OCI-LY1 (cell line): ENCODE results near the gene IRS2.

ENCODE experiments used
- H2AFZ ChIP-seq: fragments of 200-600 bp; sonication (generic), shearing (Covaris generic); 2 replicates; pipeline ENCODE4 v1.6.0; 2014; ENCODE audit warnings: antibody characterized with exemption, mild to moderate bottlenecking, low read length
- H3F3A ChIP-seq: fragments of 200-600 bp; sonication (generic), shearing (Covaris generic); 2 replicates; pipeline ENCODE4 v1.6.0; 2014; ENCODE audit warnings: mild to moderate bottlenecking, antibody characterized with exemption, low read length, moderate library complexity; ENCODE audit not compliant: insufficient read depth
- H3K27ac ChIP-seq: fragments of 200-600 bp; sonication (generic); 2 replicates; pipeline ENCODE4 v1.5.1; 2014; ENCODE audit warnings: low read length, mixed run types, mild to moderate bottlenecking, low read depth; ENCODE audit not compliant: poor library complexity, severe bottlenecking
- H3K27me3 ChIP-seq: fragments of 200-600 bp; sonication (generic); 2 replicates; pipeline ENCODE4 v1.6.0; 2014; ENCODE audit warnings: antibody characterized with exemption, mild to moderate bottlenecking, low read length, moderate library complexity; ENCODE audit not compliant: insufficient read depth
- H3K36me3 ChIP-seq: fragments of 200-600 bp; sonication (generic); 2 replicates; pipeline ENCODE4 v1.6.1; 2014; ENCODE audit warnings: mild to moderate bottlenecking, antibody characterized with exemption, low read length, moderate library complexity, mixed read lengths; ENCODE audit not compliant: insufficient read depth
- H3K4me1 ChIP-seq: fragments of 200-600 bp; sonication (generic); 2 replicates; pipeline ENCODE4 v1.5.1; 2014; ENCODE audit warnings: mild to moderate bottlenecking, low read length, moderate library complexity; ENCODE audit not compliant: insufficient read depth, severe bottlenecking
- H3K4me2 ChIP-seq: fragments of 200-600 bp; sonication (generic), shearing (Covaris generic); 2 replicates; pipeline ENCODE4 v1.6.1; 2014; ENCODE audit warnings: low read length
- H3K4me3 ChIP-seq: fragments of 200-600 bp; sonication (generic); 2 replicates; pipeline ENCODE4 v1.5.1; 2014; ENCODE audit warnings: low read length, low read depth, mild to moderate bottlenecking, mixed read lengths; ENCODE audit not compliant: poor library complexity, severe bottlenecking
- H3K79me2 ChIP-seq: fragments of 200-600 bp; shearing (Covaris generic); 2 replicates; pipeline ENCODE4 v1.6.1; 2016; ENCODE audit warnings: mixed run types, low read length, mixed read lengths; ENCODE audit not compliant: insufficient read depth
- H3K9ac ChIP-seq: fragments of 200-600 bp; sonication (generic), shearing (Covaris generic); 2 replicates; pipeline ENCODE4 v1.6.1; 2014; ENCODE audit warnings: mild to moderate bottlenecking, low read length, mixed read lengths
- H3K9me2 ChIP-seq: fragments of 200-600 bp; sonication (generic), shearing (Covaris generic); 2 replicates; pipeline ENCODE4 v1.6.1; 2014; ENCODE audit warnings: low read depth, mild to moderate bottlenecking, low read length, mixed read lengths
- H3K9me3 ChIP-seq: fragments of 200-600 bp; shearing (Covaris generic); 2 replicates; pipeline ENCODE4 v1.6.1; 2014; ENCODE audit warnings: low read length, mixed read lengths
- H4K20me1 ChIP-seq: fragments of 200-600 bp; sonication (generic), shearing (Covaris generic); 2 replicates; pipeline ENCODE4 v1.6.0; 2016; ENCODE audit warnings: mild to moderate bottlenecking, low read length; ENCODE audit not compliant: insufficient read depth
- EZH2 ChIP-seq: fragments of 200-600 bp; sonication (generic), shearing (Covaris generic); IDR thresholded peaks from 2 replicates; pipeline ENCODE4 v1.8.0; 2017; ENCODE audit warnings: borderline replicate concordance, mixed run types, mild to moderate bottlenecking, antibody characterized with exemption, low read length, moderate library complexity, mixed read lengths
- TF ChIP-seq, protein P1 (sequence below): fragments of 200-600 bp; sonication (generic), shearing (Covaris generic); IDR thresholded peaks from 2 replicates; pipeline ENCODE4 v1.5.1; 2017; ENCODE audit warnings: mild to moderate bottlenecking, antibody characterized with exemption, low read length, moderate library complexity, mixed read lengths

The IRS2 gene

GRCh38 chr13:109745702-109746101 is 40.7 kb downstream of the IRS2 start:
- H3F3A ChIP-seq = no peaks in the 10 kb centered on the region
- no peak overlapping the region for H3K4me3 ChIP-seq
- no peak overlapping the region for H2AFZ ChIP-seq
- H3K27me3 ChIP-seq = peaks cover 5% of the 10 kb centered on the region; the same call in 1 of the 2 replicates
- H3K4me1 ChIP-seq = no peaks in the 10 kb centered on the region
- no peak overlapping the region for H3K4me2 ChIP-seq
- H3K79me2 ChIP-seq = no peaks in the 10 kb centered on the region
- no peak overlapping the region for H3K9ac ChIP-seq
- no peaks in the 10 kb centered on the region for H3K9me2 ChIP-seq
- no peak for TF ChIP-seq EZH2
- TF ChIP-seq, protein P1, sequence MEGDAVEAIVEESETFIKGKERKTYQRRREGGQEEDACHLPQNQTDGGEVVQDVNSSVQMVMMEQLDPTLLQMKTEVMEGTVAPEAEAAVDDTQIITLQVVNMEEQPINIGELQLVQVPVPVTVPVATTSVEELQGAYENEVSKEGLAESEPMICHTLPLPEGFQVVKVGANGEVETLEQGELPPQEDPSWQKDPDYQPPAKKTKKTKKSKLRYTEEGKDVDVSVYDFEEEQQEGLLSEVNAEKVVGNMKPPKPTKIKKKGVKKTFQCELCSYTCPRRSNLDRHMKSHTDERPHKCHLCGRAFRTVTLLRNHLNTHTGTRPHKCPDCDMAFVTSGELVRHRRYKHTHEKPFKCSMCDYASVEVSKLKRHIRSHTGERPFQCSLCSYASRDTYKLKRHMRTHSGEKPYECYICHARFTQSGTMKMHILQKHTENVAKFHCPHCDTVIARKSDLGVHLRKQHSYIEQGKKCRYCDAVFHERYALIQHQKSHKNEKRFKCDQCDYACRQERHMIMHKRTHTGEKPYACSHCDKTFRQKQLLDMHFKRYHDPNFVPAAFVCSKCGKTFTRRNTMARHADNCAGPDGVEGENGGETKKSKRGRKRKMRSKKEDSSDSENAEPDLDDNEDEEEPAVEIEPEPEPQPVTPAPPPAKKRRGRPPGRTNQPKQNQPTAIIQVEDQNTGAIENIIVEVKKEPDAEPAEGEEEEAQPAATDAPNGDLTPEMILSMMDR = no peak
- H3K9me3 ChIP-seq = no peaks in the 10 kb centered on the region
- no peaks in the 10 kb centered on the region for H3K36me3 ChIP-seq
- H3K27ac ChIP-seq = no peak overlapping the region
- no peaks in the 10 kb centered on the region for H4K20me1 ChIP-seq

- no peak overlapping the region for H3K27ac ChIP-seq
- TF ChIP-seq, protein P1 = no peak
- no peak for TF ChIP-seq EZH2
Measured at GRCh38 chr13:109745060-109745459, 41.3 kb downstream of the IRS2 start.

DNA sequence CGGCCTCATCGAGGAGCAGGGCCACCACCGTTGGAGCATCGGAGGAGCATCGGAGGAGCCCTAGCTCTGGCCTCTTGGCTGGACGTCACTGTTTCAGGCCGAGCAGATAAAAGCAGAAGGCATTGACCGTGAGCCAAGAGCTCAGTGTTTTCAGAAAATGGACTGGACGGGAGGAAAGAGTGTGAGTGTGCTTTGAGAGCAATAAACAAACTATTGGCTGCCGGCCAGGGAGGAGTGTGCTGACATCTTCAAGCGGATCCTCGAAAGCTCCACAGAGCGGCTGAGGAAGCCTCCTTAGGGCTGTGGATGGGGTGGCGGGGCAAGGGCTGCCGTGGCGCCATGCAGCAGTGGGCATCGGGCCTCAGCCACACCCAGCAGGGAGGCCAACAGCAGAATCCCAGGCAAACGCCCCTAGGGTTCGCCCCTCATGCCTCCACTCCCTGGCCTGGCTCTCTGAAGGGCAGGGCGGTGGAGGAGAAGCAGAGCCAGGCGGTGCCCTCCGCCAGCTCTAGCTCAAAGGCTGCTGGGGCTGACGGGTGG is 41.8 kb downstream of the IRS2 start:
- H3K79me2 ChIP-seq = no peaks in the 10 kb centered on the region
- H3F3A ChIP-seq = no peaks in the 10 kb centered on the region
- no peaks in the 10 kb centered on the region for H3K9me2 ChIP-seq
- H3K27me3 ChIP-seq = peaks cover 5% of the 10 kb centered on the region; the same call in 1 of the 2 replicates
- no peaks in the 10 kb centered on the region for H3K4me1 ChIP-seq
- H3K9me3 ChIP-seq = no peaks in the 10 kb centered on the region
- TF ChIP-seq EZH2 = no peak
- TF ChIP-seq, protein P1 = no peak
- H3K4me3 ChIP-seq = no peak overlapping the region
- H3K9ac ChIP-seq = no peak overlapping the region
- H4K20me1 ChIP-seq = no peaks in the 10 kb centered on the region
- H3K36me3 ChIP-seq = no peaks in the 10 kb centered on the region
- no peak overlapping the region for H2AFZ ChIP-seq
- no peak overlapping the region for H3K27ac ChIP-seq
- no peak overlapping the region for H3K4me2 ChIP-seq

More at GRCh38 chr13:109745060-109745459, 41.3 kb downstream of the IRS2 start:
- no peaks in the 10 kb centered on the region for H3K36me3 ChIP-seq
- H3K4me1 ChIP-seq = no peaks in the 10 kb centered on the region
- no peak overlapping the region for H3K9ac ChIP-seq
- H4K20me1 ChIP-seq = no peaks in the 10 kb centered on the region
- H3K4me2 ChIP-seq = no peak overlapping the region
- H2AFZ ChIP-seq = no peak overlapping the region
- H3K9me3 ChIP-seq = no peaks in the 10 kb centered on the region
- H3F3A ChIP-seq = no peaks in the 10 kb centered on the region
- no peak overlapping the region for H3K4me3 ChIP-seq
- peaks cover 5% of the 10 kb centered on the region; the same call in 1 of the 2 replicates for H3K27me3 ChIP-seq
- no peaks in the 10 kb centered on the region for H3K79me2 ChIP-seq
- H3K9me2 ChIP-seq = no peaks in the 10 kb centered on the region
